ENCODE data around the gene LZIC.

DNA sequence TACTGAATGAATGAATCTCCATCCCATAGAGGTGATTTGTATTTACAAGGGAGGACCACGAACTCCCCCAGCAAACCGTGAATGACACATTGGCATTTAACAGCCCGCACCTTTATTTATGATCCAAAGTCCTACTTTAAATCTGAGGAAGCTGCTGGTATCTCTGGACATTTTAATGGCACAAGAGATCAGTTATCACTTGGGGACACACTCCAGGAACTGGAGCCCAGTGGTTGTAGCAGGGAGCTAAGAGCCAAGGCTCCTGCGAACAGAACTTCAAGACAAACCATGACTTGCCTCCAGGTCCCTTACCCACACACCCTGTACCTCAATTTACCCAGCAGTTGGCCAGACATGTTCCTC, 34.3 kb downstream of the LZIC start:
- TF ChIP-seq, protein P1, sequence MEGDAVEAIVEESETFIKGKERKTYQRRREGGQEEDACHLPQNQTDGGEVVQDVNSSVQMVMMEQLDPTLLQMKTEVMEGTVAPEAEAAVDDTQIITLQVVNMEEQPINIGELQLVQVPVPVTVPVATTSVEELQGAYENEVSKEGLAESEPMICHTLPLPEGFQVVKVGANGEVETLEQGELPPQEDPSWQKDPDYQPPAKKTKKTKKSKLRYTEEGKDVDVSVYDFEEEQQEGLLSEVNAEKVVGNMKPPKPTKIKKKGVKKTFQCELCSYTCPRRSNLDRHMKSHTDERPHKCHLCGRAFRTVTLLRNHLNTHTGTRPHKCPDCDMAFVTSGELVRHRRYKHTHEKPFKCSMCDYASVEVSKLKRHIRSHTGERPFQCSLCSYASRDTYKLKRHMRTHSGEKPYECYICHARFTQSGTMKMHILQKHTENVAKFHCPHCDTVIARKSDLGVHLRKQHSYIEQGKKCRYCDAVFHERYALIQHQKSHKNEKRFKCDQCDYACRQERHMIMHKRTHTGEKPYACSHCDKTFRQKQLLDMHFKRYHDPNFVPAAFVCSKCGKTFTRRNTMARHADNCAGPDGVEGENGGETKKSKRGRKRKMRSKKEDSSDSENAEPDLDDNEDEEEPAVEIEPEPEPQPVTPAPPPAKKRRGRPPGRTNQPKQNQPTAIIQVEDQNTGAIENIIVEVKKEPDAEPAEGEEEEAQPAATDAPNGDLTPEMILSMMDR (IDR thresholded peaks at IDR 0.05), result no peak
- no peak for TF ChIP-seq POLR2A (IDR thresholded peaks at IDR 0.05)

All from body of pancreas (tissue), 4 donors.